Heart right ventricle (tissue), 16 donors: ENCODE measurements around the gene HOXB13. TPM values are rescaled to one million over a fixed set of nuclear protein-coding genes. Genes with fewer than 3 reads are reported as not detected.
A peak's percentile ranks its signal among the peaks of the same experiment; 100 is the strongest.

Experiments used
- ATAC-seq, 8 donors: fragments of 200-7000 bp; cut with Tn5 transposase; one replicate each; pipeline ENCODE4 v1.9.1; 2020; ENCODE audit warnings: mild to moderate bottlenecking in 8 of 8, moderate library complexity in 8 of 8, moderate number of reproducible peaks in 1 of 8
- DNase-seq, 2 donors: peaks; one replicate each; pipeline ENCODE4 v3.0.0-alpha.2; 2020
- H3K27ac ChIP-seq, 10 donors: fragments of 200-600 bp; sonication (generic) in 2 of 10; one replicate each; pipeline versions ENCODE4 v1.5.0 to v1.8.0; 2020 to 2022; ENCODE audit warnings: mild to moderate bottlenecking in 3 of 10
- H3K27me3 ChIP-seq, 7 donors: fragments of 200-600 bp; one replicate each; pipeline ENCODE4 v1.8.0; 2021 to 2022; ENCODE audit warnings: mild to moderate bottlenecking in 2 of 7
- H3K36me3 ChIP-seq, 9 donors: fragments of 200-600 bp; sonication (generic) in 1 of 9; one replicate each; pipeline versions ENCODE4 v1.5.0 to v1.8.0; 2020 to 2022; ENCODE audit warnings: mild to moderate bottlenecking in 2 of 9
- H3K4me1 ChIP-seq, 9 donors: fragments of 200-600 bp; sonication (generic) in 1 of 9; one replicate each; pipeline versions ENCODE4 v1.5.0 to v1.8.0; 2020 to 2022; ENCODE audit warnings: mild to moderate bottlenecking in 4 of 9
- H3K4me3 ChIP-seq, 10 donors: fragments of 200-600 bp; sonication (generic) in 2 of 10; one replicate each; pipeline versions ENCODE4 v1.5.0 to v1.8.0; 2020 to 2022; ENCODE audit warnings: mild to moderate bottlenecking in 7 of 10, moderate library complexity in 2 of 10
- H3K9me3 ChIP-seq, 11 donors: fragments of 200-600 bp in 10 of 11; sonication (generic) in 2 of 11; one replicate each; pipeline versions ENCODE4 v1.5.0 to v1.8.0; 2013 to 2022; ENCODE audit warnings: mild to moderate bottlenecking in 2 of 11, control low read depth in 1 of 11, moderate library complexity in 1 of 11
- CTCF ChIP-seq, 9 donors: fragments of 200-600 bp; sonication (generic) in 2 of 9; IDR thresholded peaks; one replicate each; pipeline versions ENCODE4 v1.5.0 to v1.8.0; 2021 to 2022; ENCODE audit warnings: antibody characterized with exemption in 9 of 9, mild to moderate bottlenecking in 5 of 9, moderate library complexity in 1 of 9
- WGBS, 2 donors: extraction: QIAGEN DNeasy Blood & Tissue Kit; methylation state at CpG; one replicate each; pipeline ENCODE4 v1.1.7; 2013; ENCODE audit warnings: inconsistent platforms in 1 of 2; 5-methylcytosine and 5-hydroxymethylcytosine counted together
- intact Hi-C, 10 donors: fragments of 100-400 bp; cut with DNase I; formaldehyde crosslinking; loops; one replicate each; pipeline versions ENCODE4 v1.11.1 to v1.14.2; 2022
- polyA plus RNA-seq, 2 donors: library from polyadenylated mRNA; stranded (reverse); fragments of 200-250 nt; gene quantifications; one replicate each; pipeline ENCODE4 v1.2.3, GENCODE V29; 2013
- total RNA-seq, 10 donors: library from RNA; stranded (reverse); fragmentation: NEBNext Ultra II Directional in 3 of 10; extraction: Animal tissue kit (Norgen Biotek cat#: 25700) in 3 of 10; gene quantifications; one replicate each; pipeline versions ENCODE4 v1.2.1 to v1.2.4, GENCODE V29; 2021 to 2023
- donor health status: Arrhythmogenic right ventricular cardiomyopathy.
- donor health status: ischemic (EF 13 %, LVEDD 7.1; RV severe dilation, severe dysfunction).
- donor health status: healthy with polysubstance abuse.
- donor health status: DM: no; HTN: yes; CAD: no.
- donor health status: DM: no; HTN: no; CAD: no.
- donor health status: ischemic (EF 25% LVEDD 6.9; RV normal size, moderate dysfunction).
- donor health status: ischemic (EF 25% LVEDD 5.7; RV mildly dilated, moderate dysfunction).
- donor health status: healthy.
- donor health status: DM: yes; HTN: yes; CAD: no.
- donor health status: Ischemic cardiomyopathy.
- donor health status: ischemic (EF 35%, LVEDD 5.7; RV mildly dilated, moderate dysfunction).
- donor health status: nonischemic (EF 11% LVEDD 7.7; RV severe dilation, severe dysfunction).
- donor health status: DM: yes; HTN: yes; CAD: no.
- donor health status: PGD.
- donor health status: ischemic (EF 29% LVEDD 5.4; RV normal size, mild dysfunction).
- donor health status: nonischemic (EF 23%, LVEDD 6.1; RV moderate dilation, normal function).

HOXB13 gene
- total and polyA plus RNA-seq, 12 donors: not detected

GRCh38 chr17:48690655-48691054 lies 37.9 kb downstream of the HOXB13 start:
- H3K4me1 ChIP-seq: no peaks in the 10 kb centered on the region
- ATAC-seq: no peak
- 78 to 87% methylated on average over 5 of the region's 5 CpGs for WGBS, 2 donors
- no peak for DNase-seq
- H3K27me3 ChIP-seq: peaks cover 0 to 66% (median 57%) of the 10 kb centered on the region in 7 donors
- peaks cover 0 to 10% (median 0%) of the 10 kb centered on the region in 11 donors for H3K9me3 ChIP-seq
- H3K4me3 ChIP-seq: no peak overlapping the region
- no peak for TF ChIP-seq CTCF (IDR thresholded peaks at IDR 0.05)
- intact Hi-C loops: no loop called here
- no peaks in the 10 kb centered on the region for H3K36me3 ChIP-seq
- H3K27ac ChIP-seq: no peak overlapping the region

GRCh38 chr17:48681609-48682008 lies 46.9 kb downstream of the HOXB13 start:
- WGBS, 2 donors: 89 to 91% methylated on average over 1 of the region's 1 CpG
- no peak for ATAC-seq
- Histone ChIP-seq H3K27me3 (peaks cover 4 to 84% (median 60%) of the 10 kb centered on the region in 7 donors), H3K9me3 (no peaks in the 10 kb centered on the region), H3K4me3 (no peak overlapping the region), H3K4me1 (peaks cover 0 to 6% (median 4%) of the 10 kb centered on the region in 9 donors), H3K36me3 (no peaks in the 10 kb centered on the region), H3K27ac (no peak overlapping the region)
- TF ChIP-seq CTCF (IDR thresholded peaks at IDR 0.05): no peak
- DNase-seq: no peak
- intact Hi-C loops: no loop called here

DNA sequence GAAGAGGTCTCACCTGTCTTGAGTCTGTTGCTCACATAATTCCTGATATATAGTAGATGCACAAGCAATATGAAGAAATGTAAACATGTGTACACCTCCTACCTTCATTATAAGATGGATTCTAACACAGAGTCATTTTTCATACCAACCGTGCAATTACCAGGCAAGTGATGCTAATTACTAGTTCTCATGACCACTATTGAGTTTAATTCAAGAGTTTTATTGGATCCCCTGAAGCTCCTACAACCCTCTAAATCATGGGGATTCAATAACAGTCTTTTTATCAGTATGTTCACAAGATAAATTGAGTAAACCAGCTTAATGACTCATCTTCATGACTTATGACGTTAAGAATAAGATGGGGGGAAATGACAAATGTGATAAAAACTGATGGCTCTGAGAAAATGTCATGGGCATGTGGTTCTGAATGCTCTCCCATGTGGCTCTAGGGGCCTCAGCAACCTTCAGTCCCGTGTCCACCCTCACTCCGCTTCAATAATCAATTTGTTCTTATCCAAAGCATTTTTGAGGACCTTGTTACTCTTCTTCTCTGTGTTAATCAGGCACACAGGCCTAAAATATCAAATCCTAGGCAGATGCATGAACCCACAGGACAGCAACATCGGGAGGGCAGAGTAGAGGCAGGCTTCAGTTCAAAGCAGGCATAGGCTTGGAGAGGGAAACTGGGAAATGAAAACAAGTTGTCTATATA lies 49.0 kb downstream of the HOXB13 start:
- ATAC-seq: no peak
- Histone ChIP-seq H3K27me3 (peaks cover 4 to 90% (median 76%) of the 10 kb centered on the region in 7 donors), H3K36me3 (no peaks in the 10 kb centered on the region), H3K27ac (no peak overlapping the region), H3K4me3 (no peak overlapping the region), H3K9me3 (no peaks in the 10 kb centered on the region), H3K4me1 (peaks cover 0 to 6% (median 4%) of the 10 kb centered on the region in 9 donors)
- WGBS, 2 donors: 81 to 84% methylated on average over 5 of the region's 5 CpGs
- no peak for TF ChIP-seq CTCF (IDR thresholded peaks at IDR 0.05)
- intact Hi-C loops: loop anchor here (2.0 to 10.0 kb wide), 9 partner anchors 111 to 365 kb away; no protein-coding TSS in a partner anchor
- DNase-seq: no peak

- WGBS, 2 donors: 7% methylated on average over 41 of the region's 41 CpGs
- Histone ChIP-seq H3K27me3 (peaks cover 4 to 97% (median 81%) of the 10 kb centered on the region in 7 donors), H3K4me1 (peaks cover 0 to 6% (median 4%) of the 10 kb centered on the region in 9 donors), H3K36me3 (no peaks in the 10 kb centered on the region), H3K27ac (no peak overlapping the region), H3K9me3 (no peaks in the 10 kb centered on the region), H3K4me3 (peak overlapping the region in 1 of 10 donors; percentile 5)
- DNase-seq: peak; percentile 31 to 69
- peak; percentile 65 to 84 (median 74) for ATAC-seq
- TF ChIP-seq CTCF (IDR thresholded peaks at IDR 0.05): peak; percentile 79 to 98 (median 91)
- intact Hi-C loops: loop anchor here (2.0 to 10.0 kb wide), 9 partner anchors 112 to 366 kb away; no protein-coding TSS in a partner anchor
Observed at GRCh38 chr17:48678141-48678971, 50.2 kb downstream of the HOXB13 start.
